Gastrocnemius medialis (tissue), 4 donors: ENCODE data around the gene WWP2. TPM values are rescaled to one million over a fixed set of nuclear protein-coding genes. Genes with fewer than 3 reads are reported as not detected.
"Not testable (repeated sequence)": the region's sequence is repeated elsewhere in the genome, so short reads cannot be mapped to it uniquely, and the experiment has no call there.

Source experiments
- ATAC-seq, 2 donors: fragments of 150-250 bp; one replicate each; pipeline ENCODE4 v1.9.1; 2016
- DNase-seq, 2 donors: peaks; one replicate each; pipeline ENCODE4 v3.0.0-alpha.2; 2019
- H3K27ac ChIP-seq, 4 donors: fragments of 200-600 bp; sonication (generic); 1 replicate in 1 of 4; 2 replicates in 3 of 4; pipeline ENCODE4 v1.5.1; 2016 to 2018; ENCODE audit warnings: mild to moderate bottlenecking in 2 of 4, moderate library complexity in 1 of 4
- H3K27me3 ChIP-seq, 3 donors: fragments of 200-600 bp; sonication (generic) in 2 of 3; 1 replicate in 1 of 3; 2 replicates in 2 of 3; pipeline versions ENCODE4 v1.5.1 to v1.6.0; 2016 to 2019; ENCODE audit warnings: mild to moderate bottlenecking in 1 of 3, moderate library complexity in 1 of 3
- H3K36me3 ChIP-seq, 2 donors: fragments of 200-600 bp; sonication (generic) in 1 of 2; one replicate each; pipeline ENCODE4 v1.5.1; 2017 to 2018
- H3K4me1 ChIP-seq, 2 donors: fragments of 200-600 bp; sonication (generic) in 1 of 2; one replicate each; pipeline ENCODE4 v1.5.1; 2016 to 2017; ENCODE audit warnings: mild to moderate bottlenecking in 2 of 2
- H3K4me3 ChIP-seq, 4 donors: fragments of 200-600 bp; sonication (generic) in 3 of 4; 1 replicate in 1 of 4; 2 replicates in 3 of 4; pipeline ENCODE4 v1.5.1; 2016 to 2019; ENCODE audit warnings: mild to moderate bottlenecking in 2 of 4
- H3K9me3 ChIP-seq, 3 donors: fragments of 200-600 bp; sonication (generic) in 2 of 3; 1 replicate in 1 of 3; 2 replicates in 2 of 3; pipeline ENCODE4 v1.5.1; 2016 to 2019
- POLR2A ChIP-seq, 2 donors: fragments of 450-650 bp; IDR thresholded peaks; one replicate each; pipeline ENCODE4 v1.6.1; 2017; ENCODE audit warnings: antibody characterized with exemption in 2 of 2, mild to moderate bottlenecking in 2 of 2, moderate library complexity in 2 of 2
- in situ Hi-C, 4 donors: fragments of 200-750 bp; cut with MboI; loops; one replicate each; pipeline versions ENCODE4 v1.15.0 to v1.8.0; 2017; ENCODE audit warnings: low sequenced_read_pairs in 4 of 4
- intact Hi-C: fragments of 100-400 bp; cut with DNase I; formaldehyde crosslinking; loops from one replicate; pipeline ENCODE4 v1.15.1; 2023; ENCODE audit warnings: low total_unique reads
- total RNA-seq, 4 donors: library from RNA; depleted of rRNA; stranded (reverse); fragments of >200 nt; gene quantifications; one replicate each; pipeline versions ENCODE4 v1.1.0 to v1.2.3, GENCODE V29; 2016
- TF ChIP-seq, protein P1 (sequence below), 5 experiments: fragments of 450-650 bp in 3 of 5; fragments of 200-600 bp in 2 of 5; sonication (generic) in 2 of 5; IDR thresholded peaks in 4 of 5; conservative IDR thresholded peaks in 1 of 5; 1 replicate in 4 of 5; 2 replicates in 1 of 5; pipeline ENCODE4 v1.5.1; 2016 to 2019; ENCODE audit warnings: antibody characterized with exemption in 5 of 5, mild to moderate bottlenecking in 3 of 5, moderate library complexity in 3 of 5

Gene WWP2
- total RNA-seq, 4 donors from 2014 or later = 29.4 to 35.6 (median 31.8) TPM

DNA sequence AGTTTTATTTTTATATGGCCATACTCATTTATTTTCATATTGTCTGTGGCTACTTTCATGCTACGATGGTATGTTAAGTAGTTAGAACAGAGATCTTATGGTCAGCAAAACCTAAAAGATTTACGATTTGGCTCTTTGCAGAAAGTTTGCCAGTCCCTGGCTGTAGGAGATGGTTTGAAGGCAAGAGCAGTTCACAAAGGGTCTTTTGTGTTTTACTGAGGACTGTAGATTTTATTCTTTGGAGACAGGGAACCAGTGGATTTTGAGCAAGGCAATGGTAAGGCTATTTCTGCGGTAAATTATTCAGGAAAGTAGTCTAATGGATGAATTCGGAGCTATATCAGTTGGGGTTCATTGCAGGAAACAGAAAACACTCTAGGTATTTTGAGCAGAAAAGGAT lies 90.7 kb downstream of the WWP2 start:
- H3K4me1 ChIP-seq = peaks cover 22 to 28% of the 10 kb centered on the region in 2 donors
- intact Hi-C loops = no loop called here
- no peaks in the 10 kb centered on the region for H3K36me3 ChIP-seq
- TF ChIP-seq, protein P1, sequence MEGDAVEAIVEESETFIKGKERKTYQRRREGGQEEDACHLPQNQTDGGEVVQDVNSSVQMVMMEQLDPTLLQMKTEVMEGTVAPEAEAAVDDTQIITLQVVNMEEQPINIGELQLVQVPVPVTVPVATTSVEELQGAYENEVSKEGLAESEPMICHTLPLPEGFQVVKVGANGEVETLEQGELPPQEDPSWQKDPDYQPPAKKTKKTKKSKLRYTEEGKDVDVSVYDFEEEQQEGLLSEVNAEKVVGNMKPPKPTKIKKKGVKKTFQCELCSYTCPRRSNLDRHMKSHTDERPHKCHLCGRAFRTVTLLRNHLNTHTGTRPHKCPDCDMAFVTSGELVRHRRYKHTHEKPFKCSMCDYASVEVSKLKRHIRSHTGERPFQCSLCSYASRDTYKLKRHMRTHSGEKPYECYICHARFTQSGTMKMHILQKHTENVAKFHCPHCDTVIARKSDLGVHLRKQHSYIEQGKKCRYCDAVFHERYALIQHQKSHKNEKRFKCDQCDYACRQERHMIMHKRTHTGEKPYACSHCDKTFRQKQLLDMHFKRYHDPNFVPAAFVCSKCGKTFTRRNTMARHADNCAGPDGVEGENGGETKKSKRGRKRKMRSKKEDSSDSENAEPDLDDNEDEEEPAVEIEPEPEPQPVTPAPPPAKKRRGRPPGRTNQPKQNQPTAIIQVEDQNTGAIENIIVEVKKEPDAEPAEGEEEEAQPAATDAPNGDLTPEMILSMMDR (IDR thresholded peaks at IDR 0.05 in 4 of 5, conservative IDR thresholded peaks at IDR 0.05 in 1 of 5) = no peak
- no peak for TF ChIP-seq POLR2A (IDR thresholded peaks at IDR 0.05)
- no peak overlapping the region for H3K27ac ChIP-seq
- H3K27me3 ChIP-seq = no peaks in the 10 kb centered on the region
- DNase-seq = no peak
- no peak overlapping the region for H3K4me3 ChIP-seq
- in situ Hi-C loops = loop anchor here in 1 of 4 donors (10.0 kb wide), 1 partner anchor 58 kb away; no protein-coding TSS in a partner anchor
- H3K9me3 ChIP-seq = no peaks in the 10 kb centered on the region
- ATAC-seq = no peak

DNA sequence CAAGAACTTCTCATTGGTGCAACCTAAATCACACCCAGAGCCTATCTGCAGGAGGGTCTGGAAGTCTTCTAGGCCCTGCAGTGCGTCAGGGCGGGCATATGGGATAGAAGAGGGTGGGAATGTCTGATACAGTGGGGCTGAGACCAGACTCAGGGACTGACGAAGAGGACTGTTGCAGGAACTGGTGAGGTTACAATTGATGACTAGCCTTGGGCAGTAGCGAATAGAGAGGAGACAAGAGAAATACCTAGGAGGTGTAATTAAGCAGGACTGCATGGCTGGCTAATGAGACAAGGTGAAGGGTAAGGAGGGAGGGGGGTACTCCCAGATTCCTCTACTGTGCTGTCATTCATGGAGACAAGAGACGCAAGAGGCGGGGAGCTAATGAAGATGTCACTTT lies 91.3 kb downstream of the WWP2 start:
- DNase-seq (no peak), ATAC-seq (no peak)
- Histone ChIP-seq H3K27me3 (no peaks in the 10 kb centered on the region), H3K9me3 (no peaks in the 10 kb centered on the region), H3K4me3 (no peak overlapping the region), H3K4me1 (peaks cover 15 to 22% of the 10 kb centered on the region in 2 donors), H3K27ac (no peak overlapping the region), H3K36me3 (no peaks in the 10 kb centered on the region)
- TF ChIP-seq, protein P1 (IDR thresholded peaks at IDR 0.05 in 4 of 5, conservative IDR thresholded peaks at IDR 0.05 in 1 of 5) = no peak
- TF ChIP-seq POLR2A (IDR thresholded peaks at IDR 0.05) = no peak
- intact Hi-C loops = no loop called here
- in situ Hi-C loops = loop anchor here in 1 of 4 donors (10.0 kb wide), 1 partner anchor 59 kb away; no protein-coding TSS in a partner anchor

DNA sequence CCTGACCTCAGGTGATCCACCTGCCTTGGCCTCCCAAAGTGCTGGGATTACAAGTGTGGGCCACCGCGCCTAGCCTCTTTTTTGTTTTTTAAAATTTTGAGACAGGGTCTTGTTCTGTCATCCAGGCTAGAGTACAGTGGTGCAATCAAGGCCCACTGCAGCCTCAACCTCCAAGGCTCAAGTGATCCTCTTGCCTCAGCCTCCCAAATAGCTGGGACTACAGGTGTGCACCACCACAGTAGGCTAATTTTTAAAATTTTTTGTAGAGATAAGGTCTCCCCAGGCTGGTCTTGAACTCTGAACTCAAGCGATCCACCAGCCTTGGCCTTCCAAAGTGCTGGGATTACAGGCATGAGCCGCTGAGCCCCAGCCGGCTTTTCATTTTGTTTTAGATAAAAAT lies 92.6 kb downstream of the WWP2 start:
- in situ Hi-C loops = loop anchor here in 1 of 4 donors (10.0 kb wide), 1 partner anchor 60 kb away; no protein-coding TSS in a partner anchor
- ATAC-seq, DNase-seq, intact Hi-C loops, H3K36me3 ChIP-seq, H3K27me3 ChIP-seq, H3K4me3 ChIP-seq, H3K9me3 ChIP-seq: not testable (repeated sequence)
- Histone ChIP-seq H3K4me1 (peaks cover 10 to 13% of the 10 kb centered on the region in 2 donors), H3K27ac (peak overlapping the region in 1 of 4 donors; percentile 21)

DNA sequence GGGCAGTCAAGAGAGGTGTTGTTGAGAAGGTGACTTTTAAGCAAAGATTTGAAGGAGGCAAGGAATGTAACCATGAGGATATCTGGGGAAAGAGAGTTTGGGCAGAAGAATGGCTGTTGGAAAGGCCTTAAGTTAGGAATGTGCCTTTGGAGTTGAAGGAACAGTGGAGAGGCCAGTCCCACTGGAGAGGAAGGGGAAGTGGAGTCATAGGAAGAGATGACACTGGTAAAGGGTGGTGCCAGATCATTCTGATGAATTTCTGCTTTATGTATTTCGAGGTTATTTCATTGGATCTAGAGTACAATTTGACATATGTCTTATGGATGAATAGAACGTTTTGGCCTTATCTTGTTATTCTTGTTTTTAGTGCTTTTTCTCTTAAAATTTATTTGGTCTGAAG lies 93.5 kb downstream of the WWP2 start:
- Histone ChIP-seq H3K27ac (peak overlapping the region in 2 of 4 donors; percentile 0 to 21), H3K4me3 (no peak overlapping the region), H3K27me3 (no peaks in the 10 kb centered on the region), H3K36me3 (no peaks in the 10 kb centered on the region), H3K4me1 (peaks cover 9 to 10% of the 10 kb centered on the region in 2 donors), H3K9me3 (no peaks in the 10 kb centered on the region)
- in situ Hi-C loops (loop anchor here in 1 of 4 donors (10.0 kb wide), 1 partner anchor 61 kb away; no protein-coding TSS in a partner anchor), intact Hi-C loops (no loop called here)
- DNase-seq = no peak
- TF ChIP-seq, protein P1 (IDR thresholded peaks at IDR 0.05 in 4 of 5, conservative IDR thresholded peaks at IDR 0.05 in 1 of 5) = no peak
- TF ChIP-seq POLR2A (IDR thresholded peaks at IDR 0.05) = no peak
- no peak for ATAC-seq

DNA sequence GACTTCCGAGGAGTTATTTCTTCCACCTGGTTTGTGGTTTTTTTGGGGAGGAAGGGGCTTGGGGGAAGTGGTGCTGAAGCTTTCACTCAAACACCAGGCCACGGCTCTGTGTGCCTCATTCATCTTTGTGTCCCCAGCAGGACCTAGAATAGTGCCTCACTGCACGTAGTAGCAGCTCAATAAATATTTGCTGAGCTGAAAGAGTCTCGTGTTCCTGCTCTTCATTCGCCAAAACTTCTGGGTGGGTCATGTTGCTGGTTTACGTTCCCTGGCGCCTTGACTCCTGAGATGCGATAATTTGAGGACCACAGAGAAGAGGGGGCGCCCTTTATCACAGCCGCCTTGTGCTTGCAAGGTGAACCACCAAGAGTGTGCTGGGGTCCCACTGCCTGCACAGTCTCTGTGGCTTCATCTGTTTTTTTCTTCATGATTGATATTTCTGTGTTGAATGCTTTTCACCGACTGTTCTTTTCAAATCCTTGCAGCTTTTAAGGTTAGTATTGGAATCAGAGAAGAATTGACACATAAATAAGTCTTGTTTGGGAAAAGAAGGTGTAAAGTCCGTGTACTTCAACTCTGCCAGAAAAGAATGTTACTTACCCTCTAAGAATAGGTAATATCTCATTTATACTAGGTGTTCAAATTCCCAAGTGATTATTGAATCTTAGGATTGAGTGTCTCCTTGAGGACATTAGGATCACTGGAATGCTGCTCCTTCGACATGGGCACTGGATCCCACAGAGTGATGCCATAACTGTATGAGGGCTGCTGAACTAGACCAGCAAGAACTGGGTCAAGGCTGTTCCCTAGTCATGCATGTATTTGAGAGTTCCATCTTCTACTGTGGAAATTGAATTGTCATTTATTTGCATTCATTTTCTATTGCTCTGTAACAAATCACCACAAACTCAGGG lies 96.3 kb downstream of the WWP2 start:
- DNase-seq = no peak
- H3K4me1 ChIP-seq = peaks cover 22 to 32% of the 10 kb centered on the region in 2 donors
- peak overlapping the region in 2 of 4 donors; percentile 83 to 84 for H3K27ac ChIP-seq
- no peak for ATAC-seq
- H3K9me3 ChIP-seq = no peaks in the 10 kb centered on the region
- intact Hi-C loops = loop anchor here (1.0 kb wide), 1 partner anchor 62 kb away; no protein-coding TSS in a partner anchor
- H3K27me3 ChIP-seq = no peaks in the 10 kb centered on the region
- in situ Hi-C loops = loop anchor here in 1 of 4 donors (10.0 kb wide), 1 partner anchor 64 kb away; no protein-coding TSS in a partner anchor
- no peak for TF ChIP-seq POLR2A (IDR thresholded peaks at IDR 0.05)
- TF ChIP-seq, protein P1 (IDR thresholded peaks at IDR 0.05 in 4 of 5, conservative IDR thresholded peaks at IDR 0.05 in 1 of 5) = no peak
- H3K36me3 ChIP-seq = no peaks in the 10 kb centered on the region
- H3K4me3 ChIP-seq = no peak overlapping the region
